Measurements from ENCODE around the gene COL4A6.

The COL4A6 gene

GRCh38 chrX:108270739-108271396 is 167.4 kb downstream of the COL4A6 start:
- DNase-seq (ENCODE audit: low read depth in 2 of 2), result no peak

GRCh38 chrX:108270280-108270679 is 167.9 kb downstream of the COL4A6 start:
- no peak for DNase-seq (ENCODE audit: low read depth in 2 of 2)

- no peak for DNase-seq (ENCODE audit: low read depth in 2 of 2)
Measured at GRCh38 chrX:108268434-108269080, 169.7 kb downstream of the COL4A6 start.

- DNase-seq (ENCODE audit: low read depth in 2 of 2), result no peak
Measured at GRCh38 chrX:108267557-108267956, 170.7 kb downstream of the COL4A6 start.

GRCh38 chrX:108264376-108264775 is 173.8 kb downstream of the COL4A6 start:
- no peak for DNase-seq (ENCODE audit: low read depth in 2 of 2)

- no peak for DNase-seq (ENCODE audit: low read depth in 2 of 2)
Measured at GRCh38 chrX:108261549-108262203, 176.5 kb downstream of the COL4A6 start.

GRCh38 chrX:108257556-108257955 is 180.7 kb downstream of the COL4A6 start:
- DNase-seq (ENCODE audit: low read depth in 2 of 2), result no peak

GRCh38 chrX:108254636-108255035 is 183.6 kb downstream of the COL4A6 start:
- no peak for DNase-seq (ENCODE audit: low read depth in 2 of 2)

- DNase-seq (ENCODE audit: low read depth in 2 of 2), result no peak
Measured at GRCh38 chrX:108250654-108251579, 187.3 kb downstream of the COL4A6 start.

GRCh38 chrX:108246304-108246954 is 191.8 kb downstream of the COL4A6 start:
- no peak for DNase-seq (ENCODE audit: low read depth in 2 of 2)

- DNase-seq (ENCODE audit: low read depth in 2 of 2), result no peak
Measured at GRCh38 chrX:108245462-108245861, 192.8 kb downstream of the COL4A6 start.

GRCh38 chrX:108235986-108236385 is 202.2 kb downstream of the COL4A6 start:
- DNase-seq (ENCODE audit: low read depth in 2 of 2), result no peak

GRCh38 chrX:108230574-108230973 is 207.6 kb downstream of the COL4A6 start:
- no peak for DNase-seq (ENCODE audit: low read depth in 2 of 2)

- DNase-seq (ENCODE audit: low read depth in 2 of 2), result no peak
Measured at GRCh38 chrX:108224727-108225621, 213.2 kb downstream of the COL4A6 start.

GRCh38 chrX:108224218-108224617 is 214.0 kb downstream of the COL4A6 start:
- DNase-seq (ENCODE audit: low read depth in 2 of 2), result no peak

GRCh38 chrX:108223585-108223984 is 214.6 kb downstream of the COL4A6 start:
- no peak for DNase-seq (ENCODE audit: low read depth in 2 of 2)

GRCh38 chrX:108221301-108221864 is 216.8 kb downstream of the COL4A6 start:
- DNase-seq (ENCODE audit: low read depth in 2 of 2), result no peak

GRCh38 chrX:108219949-108220601 is 218.1 kb downstream of the COL4A6 start:
- no peak for DNase-seq (ENCODE audit: low read depth in 2 of 2)

- no peak for DNase-seq (ENCODE audit: low read depth in 2 of 2)
Measured at GRCh38 chrX:108217876-108218275, 220.3 kb downstream of the COL4A6 start.
